Vagina (tissue), 2 donors: Measurements from ENCODE around the gene SH3GL2.

Experiments used
- POLR2AphosphoS5 ChIP-seq, 2 donors: sonication (generic); formaldehyde crosslinking; IDR thresholded peaks; one replicate each; pipeline ENCODE4 v1.9.0; 2017; ENCODE audit warnings: antibody characterized with exemption in 2 of 2, mild to moderate bottlenecking in 2 of 2, low read depth in 1 of 2; ENCODE audit not compliant: insufficient read depth in 1 of 2
- TF ChIP-seq, protein P1 (sequence below), 3 experiments: fragments of 450-650 bp in 2 of 3; fragments of 200-600 bp in 1 of 3; sonication (generic) in 1 of 3; IDR thresholded peaks; one replicate each; pipeline ENCODE4 v1.5.1; 2017 to 2019; ENCODE audit warnings: antibody characterized with exemption in 3 of 3, mild to moderate bottlenecking in 2 of 3, moderate library complexity in 2 of 3

DNA sequence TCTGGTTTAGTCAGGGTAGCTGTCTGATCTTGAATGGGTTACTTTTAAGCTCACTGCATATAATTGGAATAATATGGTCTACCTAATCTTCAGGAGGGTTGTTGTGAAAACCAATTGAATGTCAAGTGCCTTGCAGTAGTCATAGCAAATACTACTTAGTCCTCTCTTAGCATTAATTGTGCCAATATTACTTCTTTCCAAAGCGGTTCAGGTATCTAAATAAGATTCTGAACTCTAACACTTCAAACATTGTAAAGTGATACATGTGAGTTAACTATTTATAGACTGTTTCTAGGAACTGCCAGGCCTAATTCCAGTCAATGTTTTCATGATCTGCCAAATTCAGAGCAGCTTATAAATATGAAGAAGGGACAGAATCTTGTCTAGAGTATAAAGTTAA, 140.2 kb downstream of the SH3GL2 start:
- TF ChIP-seq, protein P1, sequence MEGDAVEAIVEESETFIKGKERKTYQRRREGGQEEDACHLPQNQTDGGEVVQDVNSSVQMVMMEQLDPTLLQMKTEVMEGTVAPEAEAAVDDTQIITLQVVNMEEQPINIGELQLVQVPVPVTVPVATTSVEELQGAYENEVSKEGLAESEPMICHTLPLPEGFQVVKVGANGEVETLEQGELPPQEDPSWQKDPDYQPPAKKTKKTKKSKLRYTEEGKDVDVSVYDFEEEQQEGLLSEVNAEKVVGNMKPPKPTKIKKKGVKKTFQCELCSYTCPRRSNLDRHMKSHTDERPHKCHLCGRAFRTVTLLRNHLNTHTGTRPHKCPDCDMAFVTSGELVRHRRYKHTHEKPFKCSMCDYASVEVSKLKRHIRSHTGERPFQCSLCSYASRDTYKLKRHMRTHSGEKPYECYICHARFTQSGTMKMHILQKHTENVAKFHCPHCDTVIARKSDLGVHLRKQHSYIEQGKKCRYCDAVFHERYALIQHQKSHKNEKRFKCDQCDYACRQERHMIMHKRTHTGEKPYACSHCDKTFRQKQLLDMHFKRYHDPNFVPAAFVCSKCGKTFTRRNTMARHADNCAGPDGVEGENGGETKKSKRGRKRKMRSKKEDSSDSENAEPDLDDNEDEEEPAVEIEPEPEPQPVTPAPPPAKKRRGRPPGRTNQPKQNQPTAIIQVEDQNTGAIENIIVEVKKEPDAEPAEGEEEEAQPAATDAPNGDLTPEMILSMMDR (IDR thresholded peaks at IDR 0.05): no peak
- TF ChIP-seq POLR2AphosphoS5 (IDR thresholded peaks at IDR 0.05; ENCODE audit: insufficient read depth in 1 of 2, low read depth in 1 of 2): no peak
